ENCODE data around the gene DUSP19.

Gene DUSP19

GRCh38 chr2:183069174-183069573, 9.4 kb upstream of the DUSP19 start:
- DNase-seq, result no peak

- no peak for DNase-seq
Observed at GRCh38 chr2:183070942-183071844, 7.4 kb upstream of the DUSP19 start.

- DNase-seq, result no peak
Observed at GRCh38 chr2:183072177-183072576, 6.4 kb upstream of the DUSP19 start.

- no peak for DNase-seq
Observed at GRCh38 chr2:183078163-183078463, 434 bp upstream of the DUSP19 start.

GRCh38 chr2:183079139-183079775, 710 bp downstream of the DUSP19 start:
- DNase-seq, result no peak

GRCh38 chr2:183081911-183082310, 3.4 kb downstream of the DUSP19 start:
- DNase-seq, result no peak

- DNase-seq, result no peak
Observed at GRCh38 chr2:183088061-183088460, 9.5 kb downstream of the DUSP19 start.

GRCh38 chr2:183089192-183089851, 10.8 kb downstream of the DUSP19 start:
- no peak for DNase-seq

GRCh38 chr2:183091318-183091953, 12.9 kb downstream of the DUSP19 start:
- no peak for DNase-seq

- DNase-seq, result no peak
Observed at GRCh38 chr2:183091954-183092345, 13.4 kb downstream of the DUSP19 start.

- DNase-seq, result no peak
Observed at GRCh38 chr2:183093857-183094657, 15.5 kb downstream of the DUSP19 start.

- no peak for DNase-seq
Observed at GRCh38 chr2:183105402-183106134, 27.0 kb downstream of the DUSP19 start.

- no peak for DNase-seq
Observed at GRCh38 chr2:183112577-183112976, 34.0 kb downstream of the DUSP19 start.

- DNase-seq, result no peak
Observed at GRCh38 chr2:183113630-183114029, 35.1 kb downstream of the DUSP19 start.

GRCh38 chr2:183117226-183117625, 38.7 kb downstream of the DUSP19 start:
- no peak for DNase-seq

- no peak for DNase-seq
Observed at GRCh38 chr2:183123117-183123958, 44.8 kb downstream of the DUSP19 start.

- DNase-seq, result no peak
Observed at GRCh38 chr2:183123959-183124221, 45.3 kb downstream of the DUSP19 start.

- DNase-seq, result peak; percentile 83
Observed at GRCh38 chr2:183124222-183124956, 45.8 kb downstream of the DUSP19 start, which contains the start of gene NUP35. Gene NUP35 (plus strand): TSS chr2:183124443. CDS start chr2:183124458, 15 bp downstream.

- DNase-seq, result no peak
Observed at GRCh38 chr2:183124957-183125255, 46.4 kb downstream of the DUSP19 start.

GRCh38 chr2:183125659-183126341, 47.3 kb downstream of the DUSP19 start:
- no peak for DNase-seq

Measured in stimulated activated CD4-positive, alpha-beta T cell treated with anti-CD3 and anti-CD28 coated beads, Interleukin-1b, Interleukin-23, amount 100 ng/mL, for 48 hours (primary cell).